Caco-2 (cell line): ENCODE results near the gene LCLAT1. TPM values are rescaled to one million over a fixed set of nuclear protein-coding genes. Genes with fewer than 3 reads are reported as not detected.

Experiments
- BruUV-seq: library from RNA; stranded (reverse); fragments of 400-500 nt; replicated peaks from 2 replicates; lab custom pipeline; 2021; lab: Mats Ljungman, UMichigan
- CTCF ChIA-PET: fragments of 300-600 bp; sonication (Branson Sonifier 250); formaldehyde crosslinking; loops from one replicate; lab custom pipeline; 2022; ENCODE audit warnings: antibody characterized with exemption; lab: Charles Lee
- POLR2A ChIA-PET: fragments of 300-600 bp; sonication (Branson Sonifier 250); formaldehyde crosslinking; loops from one replicate; lab custom pipeline; 2022; ENCODE audit warnings: antibody characterized with exemption; lab: Charles Lee
- DNase-seq, 2 experiments: peaks; one replicate each; pipeline versions ENCODE4 v3.0.0 to v3.0.0-alpha.2; 2020 to 2022
- H3K27me3 ChIP-seq: replicated peaks from 2 replicates; pipeline ENCODE4 v1.6.0; 2011; ENCODE audit warnings: low read length; ENCODE audit not compliant: control insufficient read depth, insufficient read depth
- H3K36me3 ChIP-seq: 2 replicates; pipeline ENCODE4 v1.5.1; 2011; ENCODE audit warnings: low read length; ENCODE audit not compliant: control insufficient read depth, insufficient read depth
- H3K4me1 ChIP-seq: fragments of 250-450 bp; sonication (Bioruptor Pico); 2 replicates; pipeline ENCODE4 v1.5.1; 2020; ENCODE audit warnings: mild to moderate bottlenecking
- H3K4me3 ChIP-seq: 2 replicates; pipeline ENCODE4 v1.5.1; 2011; ENCODE audit warnings: low read depth, mild to moderate bottlenecking, control low read depth, low read length
- H3K9me3 ChIP-seq: fragments of 250-450 bp; sonication (Bioruptor Pico); 2 replicates; pipeline ENCODE4 v1.5.1; 2020; ENCODE audit warnings: mild to moderate bottlenecking, moderate library complexity
- H3K27ac Mint-ChIP-seq: one replicate; pipeline ENCODE4 v1.8.0; 2022; ENCODE audit warnings: mixed read lengths; ENCODE audit not compliant: unreplicated experiment
- H3K27me3 Mint-ChIP-seq: one replicate; pipeline ENCODE4 v1.8.0; 2022; ENCODE audit warnings: mixed read lengths; ENCODE audit not compliant: insufficient read depth, unreplicated experiment
- H3K36me3 Mint-ChIP-seq: one replicate; pipeline ENCODE4 v1.8.0; 2022; ENCODE audit warnings: mild to moderate bottlenecking, mixed read lengths; ENCODE audit not compliant: insufficient read depth, unreplicated experiment
- H3K4me1 Mint-ChIP-seq: one replicate; pipeline ENCODE4 v1.8.0; 2022; ENCODE audit warnings: low read depth, mixed read lengths; ENCODE audit not compliant: unreplicated experiment
- H3K4me3 Mint-ChIP-seq: one replicate; pipeline ENCODE4 v1.8.0; 2022; ENCODE audit warnings: mild to moderate bottlenecking, moderate library complexity, mixed read lengths; ENCODE audit not compliant: unreplicated experiment
- H3K9me3 Mint-ChIP-seq: one replicate; pipeline ENCODE4 v1.8.0; 2022; ENCODE audit warnings: mixed read lengths; ENCODE audit not compliant: unreplicated experiment
- CTCF ChIP-seq, 2 experiments: fragments of 200-600 bp in 1 of 2; IDR thresholded peaks; 1 replicate in 1 of 2; 2 replicates in 1 of 2; pipeline versions ENCODE4 v1.5.1 to v1.8.0; 2011 to 2022; ENCODE audit warnings: antibody characterized with exemption in 1 of 2, control low read depth in 1 of 2, inconsistent platforms in 1 of 2, low read depth in 1 of 2, low read length in 1 of 2, mild to moderate bottlenecking in 1 of 2, moderate library complexity in 1 of 2; ENCODE audit not compliant: insufficient read depth in 1 of 2, severe bottlenecking in 1 of 2, unreplicated experiment in 1 of 2
- intact Hi-C: fragments of 100-400 bp; cut with micrococcal nuclease; formaldehyde crosslinking; loops from one replicate; pipeline ENCODE4 v1.10.0; 2022; ENCODE audit not compliant: unreplicated experiment
- total RNA-seq: library from RNA; stranded (reverse); gene quantifications from 2 replicates; pipeline ENCODE4 v1.2.3, GENCODE V29; 2022

Gene LCLAT1
- total RNA-seq, 1 experiment from 2014 or later: 52.2 TPM

GRCh38 chr2:30633039-30633438, 186.0 kb downstream of the LCLAT1 start:
- ChIA-PET CTCF (no interaction called here), POLR2A (no interaction called here)
- Mint-ChIP-seq H3K4me3 (no peak overlapping the region), H3K4me1 (no peaks in the 10 kb centered on the region), H3K9me3 (no peaks in the 10 kb centered on the region), H3K27me3 (no peaks in the 10 kb centered on the region), H3K27ac (no peak overlapping the region), H3K36me3 (peaks cover 6% of the 10 kb centered on the region)
- intact Hi-C loops: no loop called here
- H3K4me3 ChIP-seq: no peak overlapping the region
- H3K27me3 ChIP-seq: no peaks in the 10 kb centered on the region
- DNase-seq: no peak
- BruUV-seq: no TSS peak
- no peaks in the 10 kb centered on the region for H3K9me3 ChIP-seq
- H3K36me3 ChIP-seq: no peaks in the 10 kb centered on the region; the same call in 1 of the 2 replicates
- H3K4me1 ChIP-seq: peaks cover 14% of the 10 kb centered on the region
- TF ChIP-seq CTCF (IDR thresholded peaks at IDR 0.05; ENCODE audit: insufficient read depth in 1 of 2, low read depth in 1 of 2, low read length in 1 of 2, severe bottlenecking in 1 of 2, unreplicated experiment in 1 of 2): no peak

DNA sequence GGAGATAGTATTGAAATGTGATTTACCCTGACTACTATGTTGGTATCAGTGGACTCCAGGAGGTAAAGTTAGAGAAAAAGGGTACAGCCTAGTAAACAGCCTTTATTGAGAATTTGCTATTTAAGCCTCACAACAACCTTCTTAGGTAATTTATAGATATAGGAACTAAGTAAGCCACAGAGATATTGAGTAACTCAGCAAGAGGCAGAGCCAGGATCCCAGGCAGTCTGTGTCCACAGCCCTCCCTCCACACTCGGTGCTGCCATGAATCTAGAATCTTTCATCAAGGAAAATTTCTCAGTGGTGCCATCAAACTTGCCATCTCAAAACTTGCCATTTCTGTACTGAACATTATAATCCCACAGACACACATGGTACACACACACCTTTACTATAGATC, 189.3 kb downstream of the LCLAT1 start:
- Mint-ChIP-seq H3K4me1 (no peaks in the 10 kb centered on the region), H3K27ac (no peak overlapping the region), H3K36me3 (peaks cover 13% of the 10 kb centered on the region), H3K27me3 (no peaks in the 10 kb centered on the region), H3K4me3 (no peak overlapping the region), H3K9me3 (no peaks in the 10 kb centered on the region)
- ChIA-PET POLR2A (no interaction called here), CTCF (no interaction called here)
- intact Hi-C loops: no loop called here
- Histone ChIP-seq H3K4me1 (no peaks in the 10 kb centered on the region), H3K27me3 (no peaks in the 10 kb centered on the region), H3K9me3 (no peaks in the 10 kb centered on the region), H3K4me3 (no peak overlapping the region), H3K36me3 (peaks cover 1% of the 10 kb centered on the region)
- BruUV-seq: no TSS peak
- TF ChIP-seq CTCF (IDR thresholded peaks at IDR 0.05; ENCODE audit: insufficient read depth in 1 of 2, low read depth in 1 of 2, low read length in 1 of 2, severe bottlenecking in 1 of 2, unreplicated experiment in 1 of 2): no peak
- no peak for DNase-seq

DNA sequence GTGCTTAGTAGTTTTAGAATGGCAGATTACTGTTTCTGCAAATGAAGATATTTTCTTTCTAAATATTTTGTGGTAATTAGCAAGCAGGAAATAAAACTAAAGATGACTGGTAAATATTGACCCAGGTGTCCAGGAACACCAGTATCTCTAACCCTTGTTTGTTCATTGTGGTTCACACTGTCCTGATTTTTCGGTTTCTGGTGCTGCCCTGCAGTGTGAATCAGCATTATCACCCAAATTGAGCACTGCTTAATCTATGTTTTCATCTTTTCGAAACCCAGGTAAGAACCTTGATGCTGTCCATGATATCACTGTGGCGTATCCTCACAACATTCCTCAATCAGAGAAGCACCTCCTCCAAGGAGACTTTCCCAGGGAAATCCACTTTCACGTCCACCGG, 192.8 kb downstream of the LCLAT1 start:
- Mint-ChIP-seq H3K4me1 (no peaks in the 10 kb centered on the region), H3K4me3 (no peak overlapping the region), H3K9me3 (no peaks in the 10 kb centered on the region), H3K27ac (no peak overlapping the region), H3K27me3 (no peaks in the 10 kb centered on the region), H3K36me3 (peaks cover 21% of the 10 kb centered on the region)
- no peak overlapping the region for H3K4me3 ChIP-seq
- intact Hi-C loops: no loop called here
- no peaks in the 10 kb centered on the region for H3K4me1 ChIP-seq
- DNase-seq: no peak
- no peak for TF ChIP-seq CTCF (IDR thresholded peaks at IDR 0.05; ENCODE audit: insufficient read depth in 1 of 2, low read depth in 1 of 2, low read length in 1 of 2, severe bottlenecking in 1 of 2, unreplicated experiment in 1 of 2)
- no peaks in the 10 kb centered on the region for H3K9me3 ChIP-seq
- H3K36me3 ChIP-seq: peaks cover 1% of the 10 kb centered on the region
- POLR2A ChIA-PET: no interaction called here
- BruUV-seq: no TSS peak
- H3K27me3 ChIP-seq: no peaks in the 10 kb centered on the region
- CTCF ChIA-PET: no interaction called here
